ENCODE results near the gene IL1R1.

Gene IL1R1

GRCh38 chr2:102138331-102138730, 4.2 kb upstream of the IL1R1 start:
- peak in 1 of 5 experiments; percentile 53 for DNase-seq

DNA sequence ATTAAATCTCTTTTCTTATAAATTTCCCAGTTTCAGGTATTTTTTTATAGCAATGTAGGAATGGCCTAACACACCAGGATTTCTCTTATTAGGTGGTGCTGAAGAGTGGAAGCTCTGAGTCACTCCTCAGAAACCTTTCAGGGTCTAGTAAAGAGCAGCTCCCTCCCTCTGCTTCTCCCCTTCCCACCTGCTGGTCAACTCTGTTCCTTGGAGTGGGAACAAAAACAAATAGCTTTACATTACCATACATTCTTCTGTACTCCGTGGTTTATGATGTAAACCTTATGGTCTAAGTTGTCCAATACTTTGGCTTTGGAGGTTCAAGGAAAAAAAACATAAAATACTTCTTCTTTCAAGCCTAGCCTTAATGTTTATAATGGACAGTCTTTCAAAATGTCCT, 2.7 kb upstream of the IL1R1 start:
- DNase-seq = no peak

DNA sequence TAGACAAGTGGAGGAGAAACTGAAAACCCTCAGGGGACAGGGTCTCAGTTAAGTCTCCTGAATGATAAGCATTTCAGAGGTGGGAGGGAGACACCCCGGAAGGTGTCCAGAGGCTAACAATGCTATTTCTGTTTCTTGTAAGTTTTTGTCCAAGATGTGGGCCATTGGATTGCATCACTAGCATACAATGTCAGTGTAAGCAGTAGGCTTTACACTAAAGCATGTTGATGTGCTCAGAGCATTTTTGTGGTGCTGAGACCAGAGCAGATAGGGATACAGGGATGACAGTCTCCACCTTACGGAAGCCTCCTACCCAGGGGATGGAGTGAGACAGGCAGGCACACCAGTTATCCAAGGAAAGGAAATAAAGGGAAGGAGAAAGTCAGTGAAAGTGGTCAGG, 2.2 kb upstream of the IL1R1 start:
- no peak for DNase-seq

DNA sequence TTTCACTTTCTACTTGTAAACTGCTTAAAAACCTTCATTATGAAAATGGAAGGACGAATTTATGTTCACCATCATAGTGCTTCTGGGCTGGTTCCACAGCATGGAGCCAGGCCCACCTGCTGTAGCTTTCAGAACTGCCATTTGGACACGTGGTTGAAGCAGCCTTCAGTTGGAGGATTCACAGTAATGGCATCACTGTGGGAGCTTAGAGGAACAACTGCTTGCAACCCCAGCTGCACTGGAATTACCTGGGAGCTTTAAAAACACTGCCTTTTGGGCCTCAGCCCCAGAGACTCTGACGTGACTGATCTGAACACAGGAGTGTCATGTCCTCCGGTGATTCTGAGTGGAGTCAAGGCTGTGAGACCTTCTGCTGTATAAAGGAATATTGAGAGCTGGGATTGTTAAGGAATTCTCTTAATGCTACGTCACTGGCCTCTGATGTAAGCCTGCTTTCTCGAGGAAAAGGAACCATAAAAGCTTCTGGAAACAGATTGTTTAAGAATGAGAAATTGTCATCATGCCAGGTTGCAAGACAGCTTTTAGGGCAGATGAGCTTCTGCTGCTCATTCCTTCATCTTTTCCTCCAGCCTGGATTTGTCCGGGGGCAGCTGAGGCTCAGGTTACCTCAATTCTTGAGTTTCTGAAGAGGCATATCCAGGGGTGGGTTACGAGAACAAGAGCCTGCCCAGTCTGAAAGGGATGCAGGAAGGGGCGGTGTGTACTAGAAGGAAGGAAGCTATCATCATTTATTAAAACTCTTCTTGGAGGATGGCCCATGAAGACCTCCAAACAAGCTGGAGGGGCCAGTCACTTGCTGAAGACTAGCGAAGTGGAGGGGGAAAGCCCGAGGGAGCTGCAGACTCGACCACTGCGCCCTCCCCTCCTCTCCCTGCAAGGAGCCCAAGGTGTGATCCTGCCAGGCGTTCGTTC, 1.3 kb upstream of the IL1R1 start:
- no peak for DNase-seq

DNA sequence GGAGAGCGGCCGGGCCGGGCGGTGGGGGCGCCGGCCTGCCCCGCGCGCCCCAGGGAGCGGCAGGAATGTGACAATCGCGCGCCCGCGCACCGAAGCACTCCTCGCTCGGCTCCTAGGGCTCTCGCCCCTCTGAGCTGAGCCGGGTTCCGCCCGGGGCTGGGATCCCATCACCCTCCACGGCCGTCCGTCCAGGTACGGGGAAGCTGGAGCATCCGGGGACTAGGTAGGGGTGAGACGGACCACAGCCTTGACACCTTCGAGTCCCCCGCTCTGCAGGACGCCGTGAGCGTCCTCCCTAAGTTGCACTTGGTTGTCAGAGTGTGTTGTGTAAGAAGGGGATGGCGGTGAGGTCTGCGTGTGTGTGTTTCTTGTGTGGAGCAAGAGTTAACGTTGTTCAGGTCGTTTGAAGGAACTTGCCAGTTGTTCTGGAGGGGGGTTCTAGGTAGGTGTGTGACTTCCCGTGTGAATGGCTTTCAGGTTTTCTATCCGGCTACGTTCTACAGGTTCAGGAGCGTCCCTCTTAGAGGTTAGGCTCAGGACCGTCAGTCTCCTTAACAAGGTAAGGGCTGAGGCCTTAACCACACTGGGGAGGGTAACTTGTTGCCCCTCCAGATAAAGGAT, 393 bp downstream of the IL1R1 start:
- peak in 2 of 5 experiments; percentile 4 to 20 for DNase-seq

DNA sequence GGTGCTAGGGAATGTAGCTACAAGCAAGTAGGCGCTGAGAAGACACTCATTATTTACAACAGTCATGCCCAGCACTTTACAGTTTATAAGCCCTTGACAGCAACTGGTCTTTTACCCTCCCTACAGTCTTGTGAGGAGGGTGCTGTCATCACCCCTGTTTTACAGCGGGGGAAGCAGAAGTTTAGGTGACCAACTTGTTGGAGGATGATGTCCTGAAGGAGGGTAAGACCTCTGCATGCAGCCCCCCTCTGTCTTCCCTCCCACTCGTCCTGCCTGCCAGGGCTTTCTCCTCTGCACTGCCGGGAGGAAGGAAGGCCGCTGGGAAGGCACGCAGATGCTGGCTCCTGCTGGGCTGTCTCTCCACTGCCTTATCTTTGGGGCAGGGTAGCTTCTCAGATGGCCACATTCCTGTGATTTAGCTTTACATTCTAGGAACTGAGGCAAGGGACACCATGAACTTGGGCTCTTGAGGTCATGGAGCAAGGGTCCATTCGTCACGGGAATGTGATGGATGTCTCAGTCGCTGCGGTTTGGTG, 972 bp downstream of the IL1R1 start:
- no peak for DNase-seq

DNA sequence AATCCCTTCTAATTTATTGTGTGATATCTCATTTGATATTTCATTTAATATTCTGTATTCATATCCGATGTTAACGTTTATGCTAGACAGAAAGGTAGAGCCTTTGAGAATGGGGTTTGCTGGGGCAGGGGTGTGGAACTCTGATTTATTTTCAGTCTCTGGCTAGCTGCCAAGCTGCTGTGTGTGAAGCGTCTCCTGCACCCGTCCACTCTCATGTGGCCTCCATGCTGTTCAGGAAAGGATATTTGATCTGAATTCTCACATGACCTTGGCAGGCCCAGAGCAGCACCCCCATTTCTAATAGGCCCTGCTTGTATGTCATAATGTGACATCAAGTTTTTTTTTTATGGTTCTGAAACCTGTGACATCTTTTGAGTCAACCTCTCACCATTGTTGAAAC, 1.6 kb downstream of the IL1R1 start:
- DNase-seq = no peak

GRCh38 chr2:102145107-102145506, 2.6 kb downstream of the IL1R1 start:
- DNase-seq = no peak

DNA sequence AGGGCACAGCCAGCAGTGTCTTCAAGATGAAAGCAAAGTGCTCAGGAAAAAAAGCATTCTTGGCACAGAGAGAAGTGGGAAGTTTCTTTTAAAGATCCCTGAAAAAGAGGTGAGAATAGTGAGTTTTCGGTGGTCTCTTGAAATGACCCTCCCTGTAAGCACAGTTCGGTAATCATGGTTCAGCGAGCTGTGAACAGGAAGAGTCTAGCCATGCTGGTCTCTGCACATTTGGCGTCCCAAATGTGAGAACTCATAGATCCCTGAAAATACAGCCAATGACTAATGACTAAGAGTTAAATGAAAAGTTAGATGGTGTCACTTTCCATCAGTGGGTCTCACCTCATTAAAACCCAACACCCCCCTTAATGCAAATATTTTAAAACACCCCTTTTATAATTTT, 3.4 kb downstream of the IL1R1 start:
- DNase-seq = no peak

GRCh38 chr2:102147935-102148334, 5.4 kb downstream of the IL1R1 start:
- peak in 2 of 5 experiments; percentile 13 to 30 for DNase-seq

DNA sequence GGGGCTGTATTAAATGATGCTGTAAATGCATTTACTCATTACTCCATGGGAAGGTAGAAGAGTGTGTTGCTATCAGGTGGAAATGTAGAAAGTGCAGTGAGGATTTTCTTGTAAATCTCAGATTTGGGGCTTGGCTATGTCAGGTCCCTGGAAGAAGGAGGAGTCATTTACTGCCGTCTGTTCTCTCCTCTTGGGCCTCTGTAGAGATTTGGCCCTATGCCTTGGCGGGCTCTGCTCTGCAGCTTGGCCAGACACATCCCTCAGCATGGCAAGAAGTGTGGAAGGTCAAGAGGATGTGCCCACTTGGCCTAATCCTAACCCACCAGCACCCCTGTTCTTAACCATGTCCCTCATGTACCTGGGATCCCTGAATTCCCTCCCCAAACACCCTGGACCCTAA, 6.7 kb downstream of the IL1R1 start:
- no peak for DNase-seq

DNA sequence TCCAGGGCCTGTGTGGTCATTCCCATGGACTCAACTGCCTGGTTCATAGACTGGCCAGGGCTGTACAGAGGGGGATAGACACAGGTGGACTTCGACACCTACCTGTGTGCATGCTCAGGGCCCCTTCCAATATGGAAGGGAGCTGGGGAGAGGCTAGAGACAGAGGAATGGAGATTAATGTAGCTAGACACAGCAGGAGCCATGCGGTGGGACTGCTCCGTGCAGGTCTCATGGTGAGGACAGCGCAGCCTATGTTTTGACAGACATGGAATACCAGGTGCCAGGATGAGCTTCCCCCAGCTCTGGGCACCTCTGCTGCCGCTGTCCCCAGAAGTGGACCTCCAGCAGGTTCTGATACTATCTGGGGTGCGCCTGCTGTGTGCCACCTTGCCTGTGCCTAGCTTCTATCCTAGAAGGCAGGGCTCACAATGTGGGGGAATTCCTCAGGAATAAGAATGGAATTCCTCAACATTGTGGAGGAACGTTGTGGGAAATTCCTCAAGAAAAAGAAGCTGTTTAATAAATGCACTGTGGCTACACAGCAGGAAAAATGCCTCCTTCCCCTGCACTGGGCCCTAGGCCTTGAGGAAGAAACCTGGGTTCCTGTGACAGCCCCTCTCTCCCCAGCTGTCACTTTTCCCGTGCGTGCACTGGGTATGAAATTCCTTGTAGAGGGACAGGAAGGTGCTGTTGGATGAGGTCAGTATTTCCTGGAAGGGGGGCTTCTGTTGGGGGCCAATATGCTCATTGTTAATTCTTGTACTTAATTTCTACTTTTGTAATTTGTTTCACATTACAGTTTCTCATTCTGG, 7.3 kb downstream of the IL1R1 start:
- no peak for DNase-seq

- no peak for DNase-seq
These were observed 11.8 kb downstream of the IL1R1 start for GRCh38 chr2:102154364-102154763.

DNA sequence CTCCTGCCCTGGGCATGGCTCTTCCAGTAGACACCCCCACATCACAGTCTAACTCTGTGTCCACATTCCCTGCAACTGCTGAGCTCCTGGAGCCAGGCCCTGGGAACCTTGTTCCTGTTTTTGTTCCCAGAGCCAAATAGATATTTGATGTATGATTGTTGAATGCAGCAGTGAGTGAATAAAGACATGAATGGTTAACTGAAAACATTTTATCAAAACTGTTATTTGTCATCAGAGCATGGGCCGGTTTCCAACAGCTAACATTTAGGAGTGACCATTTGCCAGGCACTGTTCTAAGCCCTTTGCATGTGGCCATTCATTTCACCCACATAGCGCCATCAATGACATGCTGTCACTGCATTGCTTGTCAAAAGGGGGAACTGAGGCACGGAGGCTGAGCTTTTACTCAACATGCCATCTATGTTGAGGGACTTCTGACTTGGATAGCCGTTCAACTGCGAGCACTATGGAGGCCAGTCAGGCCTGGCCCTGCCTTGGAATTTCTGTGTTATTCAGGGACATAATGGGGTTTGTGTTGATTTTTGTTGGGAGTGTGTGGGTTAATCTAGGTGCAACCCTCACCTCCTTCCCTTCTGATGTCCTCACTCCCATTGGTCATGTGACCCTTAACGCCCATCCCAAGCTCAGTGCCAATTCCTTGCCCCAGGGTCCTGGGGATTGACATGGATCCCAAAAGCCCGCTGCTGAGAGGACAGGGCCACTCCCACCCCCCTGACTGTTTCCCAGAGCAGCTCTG, 12.6 kb downstream of the IL1R1 start:
- DNase-seq = no peak

- no peak for DNase-seq
These were observed 13.4 kb downstream of the IL1R1 start for GRCh38 chr2:102155703-102156515.

- no peak for DNase-seq
These were observed 15.6 kb downstream of the IL1R1 start for GRCh38 chr2:102158011-102158755.

- no peak for DNase-seq
These were observed 16.7 kb downstream of the IL1R1 start for GRCh38 chr2:102159295-102159694.

GRCh38 chr2:102166189-102166845, 23.8 kb downstream of the IL1R1 start:
- DNase-seq = no peak

DNA sequence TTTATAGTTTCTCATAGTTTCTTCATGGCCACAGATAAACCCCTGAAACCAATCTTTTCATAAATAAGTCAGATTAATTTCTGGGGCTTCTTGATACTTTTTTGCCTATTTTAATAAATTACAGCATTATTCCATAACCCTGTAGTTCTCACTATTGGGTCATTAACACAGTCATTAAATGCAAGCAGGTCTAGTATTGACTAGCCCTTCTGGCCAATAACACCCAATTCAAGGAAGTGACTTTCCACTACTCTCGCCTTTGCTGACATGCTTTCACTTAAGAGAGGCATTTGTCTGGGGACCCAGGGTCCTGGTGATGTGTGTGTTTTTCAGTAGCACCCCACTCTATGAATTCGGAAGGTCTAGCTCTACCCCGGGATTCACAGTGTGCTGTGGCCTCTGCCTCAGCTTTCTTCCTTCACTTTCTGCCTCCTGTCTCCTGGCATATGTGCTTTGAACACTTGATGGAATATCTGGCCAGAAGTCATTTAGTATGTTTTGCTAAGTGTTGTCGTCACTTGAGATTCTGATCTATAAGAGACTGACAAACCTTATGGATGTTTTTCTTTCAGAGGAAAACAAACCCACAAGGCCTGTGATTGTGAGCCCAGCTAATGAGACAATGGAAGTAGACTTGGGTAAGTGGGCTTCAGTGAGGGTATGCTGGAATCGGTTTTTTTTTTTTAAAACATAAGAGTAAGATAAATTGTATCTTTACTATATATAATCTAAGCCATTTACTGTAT, 25.7 kb downstream of the IL1R1 start:
- no peak for DNase-seq
